Forelimb muscle (tissue), 1 donor: ENCODE results near the gene TFAP2E. TPM values are rescaled to one million over a fixed set of nuclear protein-coding genes. Genes with fewer than 3 reads are reported as not detected.
"Not testable (repeated sequence)": the region's sequence is repeated elsewhere in the genome, so short reads cannot be mapped to it uniquely, and the experiment has no call there.

Source experiments
- DNase-seq: peaks from one replicate; pipeline ENCODE4 v3.0.0-alpha.2; 2013; ENCODE audit warnings: low read depth
- polyA plus RNA-seq: library from polyadenylated mRNA; unstranded; fragments of 120-200 nt; gene quantifications from one replicate; pipeline ENCODE4 v1.2.1, GENCODE V29; 2013; ENCODE audit not compliant: insufficient read length

The TFAP2E gene
- polyA plus RNA-seq, 1 donor: 0.59 TPM

DNA sequence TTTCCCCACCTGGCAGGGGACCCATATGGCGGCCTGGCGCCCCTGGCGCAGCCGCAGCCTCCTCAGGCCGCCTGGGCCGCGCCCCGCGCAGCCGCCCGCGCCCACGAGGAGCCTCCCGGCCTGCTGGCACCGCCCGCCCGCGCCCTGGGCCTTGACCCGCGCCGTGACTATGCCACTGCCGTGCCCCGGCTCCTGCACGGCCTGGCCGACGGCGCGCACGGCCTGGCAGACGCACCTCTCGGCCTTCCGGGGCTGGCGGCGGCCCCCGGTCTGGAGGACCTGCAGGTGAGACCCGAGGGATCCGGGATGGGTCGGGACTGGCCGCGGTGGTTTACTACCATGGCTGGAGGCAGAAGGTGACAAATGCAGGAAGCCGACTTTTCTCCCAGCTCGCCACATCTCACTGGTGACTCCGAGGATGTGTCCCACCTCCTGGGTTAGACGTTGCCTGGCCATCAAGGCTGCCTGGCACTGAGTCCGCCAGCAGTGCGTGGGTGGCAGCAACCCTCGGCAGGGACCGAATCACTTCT is 1.1 kb downstream of the TFAP2E start:
- no peak for DNase-seq

- no peak for DNase-seq
These were observed 1.7 kb downstream of the TFAP2E start for GRCh38 chr1:35574655-35575415.

DNA sequence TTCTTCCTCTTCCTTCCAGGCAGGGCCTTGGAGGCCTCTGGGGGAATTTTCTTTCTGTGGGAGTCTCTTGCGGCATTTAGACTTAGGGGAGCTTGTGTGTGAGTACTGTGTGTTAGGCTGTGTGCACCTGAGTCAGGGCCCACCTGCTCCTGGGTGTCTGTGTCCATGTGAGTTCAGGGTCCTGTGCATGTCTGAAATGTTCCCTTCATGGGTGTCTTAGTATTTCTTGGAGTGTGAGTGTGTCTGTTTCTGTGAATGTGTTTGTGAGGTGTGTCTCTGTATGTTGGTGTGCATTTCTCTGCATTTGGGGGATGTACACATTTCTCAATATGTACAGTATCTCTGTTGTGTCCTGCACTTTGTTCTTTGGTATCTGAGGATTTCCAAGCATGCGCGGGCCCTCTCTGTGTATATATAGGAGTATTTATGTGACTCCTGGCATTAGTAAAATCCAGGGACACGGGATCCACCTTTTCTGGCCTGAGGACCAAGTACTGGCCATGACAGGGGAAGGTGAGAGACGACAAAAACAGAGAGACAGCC is 2.4 kb downstream of the TFAP2E start:
- DNase-seq: no peak

GRCh38 chr1:35576061-35576765 is 3.1 kb downstream of the TFAP2E start:
- DNase-seq: no peak

DNA sequence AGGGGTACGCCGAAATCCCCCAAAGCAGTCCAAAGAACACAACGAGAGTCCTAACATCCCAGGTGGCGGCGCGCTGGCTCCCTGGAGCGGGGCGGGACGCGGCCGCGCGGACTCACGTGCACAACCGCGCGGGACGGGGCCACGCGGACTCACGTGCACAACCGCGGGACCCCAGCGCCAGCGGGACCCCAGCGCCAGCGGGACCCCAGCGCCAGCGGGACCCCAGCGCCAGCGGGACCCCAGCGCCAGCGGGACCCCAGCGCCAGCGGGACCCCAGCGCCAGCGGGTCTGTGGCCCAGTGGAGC is 3.6 kb downstream of the TFAP2E start:
- not testable (repeated sequence) for DNase-seq

DNA sequence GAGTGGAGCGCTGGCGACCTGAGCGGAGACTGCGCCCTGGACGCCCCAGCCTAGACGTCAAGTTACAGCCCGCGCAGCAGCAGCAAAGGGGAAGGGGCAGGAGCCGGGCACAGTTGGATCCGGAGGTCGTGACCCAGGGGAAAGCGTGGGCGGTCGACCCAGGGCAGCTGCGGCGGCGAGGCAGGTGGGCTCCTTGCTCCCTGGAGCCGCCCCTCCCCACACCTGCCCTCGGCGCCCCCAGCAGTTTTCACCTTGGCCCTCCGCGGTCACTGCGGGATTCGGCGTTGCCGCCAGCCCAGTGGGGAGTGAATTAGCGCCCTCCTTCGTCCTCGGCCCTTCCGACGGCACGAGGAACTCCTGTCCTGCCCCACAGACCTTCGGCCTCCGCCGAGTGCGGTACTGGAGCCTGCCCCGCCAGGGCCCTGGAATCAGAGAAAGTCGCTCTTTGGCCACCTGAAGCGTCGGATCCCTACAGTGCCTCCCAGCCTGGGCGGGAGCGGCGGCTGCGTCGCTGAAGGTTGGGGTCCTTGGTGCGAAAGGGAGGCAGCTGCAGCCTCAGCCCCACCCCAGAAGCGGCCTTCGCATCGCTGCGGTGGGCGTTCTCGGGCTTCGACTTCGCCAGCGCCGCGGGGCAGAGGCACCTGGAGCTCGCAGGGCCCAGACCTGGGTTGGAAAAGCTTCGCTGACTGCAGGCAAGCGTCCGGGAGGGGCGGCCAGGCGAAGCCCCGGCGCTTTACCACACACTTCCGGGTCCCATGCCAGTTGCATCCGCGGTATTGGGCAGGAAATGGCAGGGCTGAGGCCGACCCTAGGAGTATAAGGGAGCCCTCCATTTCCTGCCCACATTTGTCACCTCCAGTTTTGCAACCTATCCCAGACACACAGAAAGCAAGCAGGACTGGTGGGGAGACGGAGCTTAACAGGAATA is 4.2 kb downstream of the TFAP2E start:
- DNase-seq: no peak

DNA sequence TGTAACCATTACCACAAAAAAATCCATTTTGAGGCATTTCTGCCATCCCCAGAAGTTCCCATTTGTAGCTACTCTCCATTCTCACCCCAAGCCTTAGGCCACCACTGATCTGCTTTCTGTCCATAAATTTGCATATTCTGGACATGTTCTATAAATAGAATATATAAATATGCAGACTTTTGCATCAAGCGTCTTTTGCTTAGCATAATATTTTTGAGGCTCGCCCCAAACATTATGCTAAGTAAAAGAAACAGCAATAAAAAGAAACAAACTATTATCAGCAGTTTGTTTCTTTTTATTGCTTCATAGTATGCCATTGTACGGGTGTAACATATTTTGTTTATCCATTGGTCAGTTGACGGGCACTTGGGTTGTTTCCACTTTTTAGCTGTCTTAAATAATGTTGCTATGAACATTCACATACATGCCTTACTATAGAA is 7.9 kb downstream of the TFAP2E start:
- no peak for DNase-seq

GRCh38 chr1:35581621-35582020 is 8.5 kb downstream of the TFAP2E start:
- DNase-seq: not testable (repeated sequence)

DNA sequence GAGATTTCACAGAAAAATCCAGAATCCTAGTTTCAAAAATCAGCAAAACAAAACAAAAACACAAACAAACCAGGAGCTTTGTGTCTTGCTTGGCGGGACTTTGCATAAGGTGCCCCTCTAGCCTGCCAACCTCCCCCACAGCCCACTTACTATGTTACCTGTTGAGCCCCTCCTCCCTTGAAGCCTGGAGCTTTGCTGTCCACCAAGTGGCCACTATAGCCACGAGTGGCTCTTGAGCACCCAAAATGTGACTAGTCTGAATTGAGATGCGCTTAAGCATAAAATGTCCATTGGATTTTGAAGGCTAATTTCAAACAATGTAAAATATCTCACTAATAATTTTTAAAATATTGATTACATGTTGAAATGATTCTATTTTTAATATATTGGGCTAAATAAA is 12.2 kb downstream of the TFAP2E start:
- DNase-seq: no peak

DNA sequence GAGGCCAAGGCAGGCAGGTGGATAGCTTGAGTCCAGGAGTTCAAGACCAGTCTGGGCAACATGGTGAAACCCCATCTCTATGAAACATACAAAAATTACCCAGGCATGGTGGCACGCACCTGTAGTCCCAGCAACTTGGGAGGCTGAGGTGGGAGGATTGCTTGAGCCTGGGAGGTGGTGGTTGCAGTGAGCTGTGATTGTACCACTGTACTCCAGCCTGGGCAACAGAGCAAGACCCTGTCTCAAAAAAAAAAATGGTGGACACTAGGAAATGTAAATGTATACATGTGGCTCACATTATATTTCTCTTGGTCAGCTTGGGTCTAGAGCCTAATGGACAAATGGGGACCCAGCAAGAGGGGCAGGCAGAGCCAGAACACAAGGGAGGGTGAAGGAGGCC is 12.7 kb downstream of the TFAP2E start:
- not testable (repeated sequence) for DNase-seq

GRCh38 chr1:35586808-35587207 is 13.7 kb downstream of the TFAP2E start:
- DNase-seq: no peak

DNA sequence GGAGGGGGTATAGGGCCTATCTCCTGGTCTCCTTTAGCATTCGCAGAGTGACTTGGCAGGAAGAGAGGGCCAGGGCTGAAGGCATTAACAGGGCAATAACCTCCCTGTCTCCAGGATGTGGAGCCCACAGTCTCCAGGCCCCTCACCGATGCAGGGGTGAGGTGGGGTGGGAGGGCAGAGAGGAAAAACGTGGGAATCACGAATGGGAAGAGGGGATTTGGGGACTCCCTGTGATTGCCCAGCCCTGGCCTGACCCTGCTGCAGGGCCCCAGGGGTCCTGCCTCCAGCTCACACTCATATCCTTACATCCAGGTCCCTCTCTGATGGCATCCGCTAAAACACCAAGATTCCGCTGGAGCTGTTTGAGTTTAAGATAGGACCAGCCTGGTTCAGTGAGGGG is 14.6 kb downstream of the TFAP2E start:
- DNase-seq: no peak

DNA sequence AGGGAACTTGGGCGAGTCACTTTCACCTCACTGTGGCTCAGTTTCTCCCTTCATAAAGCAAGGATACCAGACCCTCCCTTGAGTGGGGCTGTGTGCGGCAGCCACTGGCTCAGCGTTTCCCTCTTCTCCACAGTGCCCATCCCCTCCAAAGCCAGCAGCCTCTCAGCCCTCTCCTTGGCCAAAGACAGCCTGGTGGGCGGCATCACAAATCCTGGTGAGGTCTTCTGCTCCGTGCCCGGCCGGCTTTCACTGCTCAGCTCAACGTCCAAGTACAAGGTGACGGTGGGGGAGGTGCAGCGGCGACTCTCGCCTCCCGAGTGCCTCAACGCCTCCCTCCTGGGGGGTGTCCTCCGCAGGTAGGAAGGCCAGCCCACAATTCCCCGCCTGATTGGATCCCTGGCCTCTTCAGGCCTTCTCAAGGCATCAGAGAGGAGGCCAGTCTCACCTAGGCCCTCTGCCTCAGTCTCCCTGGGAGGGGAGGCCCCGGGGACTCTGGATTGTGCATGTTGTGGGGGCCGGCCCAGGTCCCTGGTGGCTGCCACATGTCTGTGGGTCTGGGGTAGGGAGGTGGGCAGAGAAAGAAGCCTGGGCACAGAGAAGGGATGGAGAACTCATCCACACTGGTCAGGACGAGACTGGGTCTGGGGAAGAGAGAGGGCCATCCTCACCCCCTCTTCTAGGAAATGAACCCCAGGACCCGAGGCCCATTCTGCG is 15.2 kb downstream of the TFAP2E start:
- DNase-seq: no peak

DNA sequence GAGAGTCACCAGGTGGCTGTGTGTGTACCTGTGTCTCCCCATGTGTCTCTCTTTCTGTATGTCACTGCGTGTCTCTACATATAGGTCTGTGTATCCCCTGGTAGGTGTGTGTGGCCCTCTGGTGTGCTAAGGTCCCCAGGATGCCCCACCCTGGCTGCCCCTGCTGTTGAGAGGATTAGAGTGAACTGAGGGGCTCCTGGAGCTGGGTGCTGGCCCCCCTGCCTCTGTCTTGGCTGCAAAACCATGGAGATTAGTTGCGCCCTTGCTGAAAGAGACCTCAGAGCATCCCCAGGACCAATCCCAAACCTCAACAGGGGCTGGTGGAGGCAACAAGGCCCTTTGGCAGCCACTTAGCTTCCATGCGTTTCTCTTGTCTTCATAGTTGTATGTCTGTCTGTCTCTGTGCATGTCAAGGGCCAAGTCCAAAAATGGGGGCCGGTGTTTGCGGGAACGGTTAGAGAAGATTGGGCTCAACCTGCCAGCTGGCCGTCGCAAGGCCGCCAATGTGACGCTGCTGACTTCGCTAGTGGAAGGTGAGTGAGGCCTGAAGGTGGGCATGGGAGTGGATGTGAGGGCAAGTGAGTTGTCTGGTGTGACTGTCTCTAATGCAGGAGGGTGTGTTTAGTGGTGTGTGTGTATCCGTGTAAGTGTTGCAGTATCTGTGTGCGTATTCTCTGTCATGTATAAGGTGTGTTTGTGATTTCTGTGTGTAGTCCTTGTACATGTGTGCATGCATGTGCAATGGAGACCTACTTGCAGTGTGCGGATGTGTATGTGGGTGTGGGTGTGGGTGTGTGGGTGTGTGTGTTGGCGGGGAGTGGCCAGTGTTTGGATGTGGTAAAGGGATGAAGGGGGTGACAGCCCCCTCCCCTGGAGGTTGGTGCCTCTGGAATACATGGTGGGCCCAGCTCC is 16.7 kb downstream of the TFAP2E start:
- no peak for DNase-seq

- DNase-seq: no peak
These were observed 17.4 kb downstream of the TFAP2E start for GRCh38 chr1:35590476-35591040.

DNA sequence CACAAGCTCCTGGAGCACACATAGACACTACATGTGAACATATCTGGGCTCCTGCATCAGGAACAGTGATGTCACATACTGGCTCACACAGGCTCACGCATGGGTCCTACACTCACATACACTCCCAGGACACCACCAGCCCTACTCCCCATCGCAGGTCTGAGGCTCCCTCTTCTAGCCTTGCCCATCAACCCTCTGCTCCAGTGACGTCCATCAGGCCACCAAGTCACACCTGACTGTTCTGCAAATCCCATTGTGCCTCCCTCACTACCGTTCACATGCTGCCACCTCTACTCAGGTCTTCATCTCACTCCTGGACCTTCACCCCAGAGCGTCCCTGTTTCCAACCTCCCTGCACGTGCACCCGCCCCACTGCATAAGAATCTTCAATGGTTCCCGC is 18.1 kb downstream of the TFAP2E start:
- no peak for DNase-seq

DNA sequence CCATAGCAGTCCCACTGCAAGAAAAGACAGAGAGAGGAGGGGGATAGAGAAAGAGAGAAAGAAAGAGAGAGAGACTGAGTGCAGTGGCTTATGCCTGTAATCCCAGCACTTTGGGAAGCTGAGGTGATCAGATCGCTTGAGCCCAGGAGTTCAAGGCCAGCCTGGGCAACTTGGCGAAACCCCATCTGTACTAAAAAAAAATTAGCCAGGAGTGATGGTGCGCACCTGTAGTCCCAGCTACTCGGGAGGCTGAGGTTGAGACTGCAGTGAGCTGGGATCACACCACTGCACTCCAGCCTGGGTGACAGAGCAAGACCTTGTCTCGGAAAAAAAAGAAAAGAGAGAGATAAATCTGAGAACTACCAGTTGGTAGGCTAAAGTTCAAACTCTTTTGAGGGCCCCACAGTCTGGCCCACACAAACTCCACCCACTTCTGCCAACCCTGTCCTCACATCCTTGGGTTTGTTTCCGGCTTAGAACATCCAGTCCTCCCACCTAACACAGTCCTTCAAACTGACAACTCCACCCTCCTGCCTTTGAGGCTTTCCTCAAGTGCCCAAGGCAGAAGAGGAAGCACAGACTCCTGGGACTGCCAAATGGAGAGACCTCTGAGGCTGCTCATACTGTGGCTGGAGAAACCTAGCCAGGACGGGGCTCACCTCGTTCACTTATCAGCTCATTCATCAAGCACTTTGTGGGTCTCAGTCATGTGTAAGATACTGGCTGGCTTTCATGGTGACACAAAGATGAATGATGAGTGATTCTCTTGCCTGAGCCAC is 20.1 kb downstream of the TFAP2E start:
- no peak for DNase-seq

DNA sequence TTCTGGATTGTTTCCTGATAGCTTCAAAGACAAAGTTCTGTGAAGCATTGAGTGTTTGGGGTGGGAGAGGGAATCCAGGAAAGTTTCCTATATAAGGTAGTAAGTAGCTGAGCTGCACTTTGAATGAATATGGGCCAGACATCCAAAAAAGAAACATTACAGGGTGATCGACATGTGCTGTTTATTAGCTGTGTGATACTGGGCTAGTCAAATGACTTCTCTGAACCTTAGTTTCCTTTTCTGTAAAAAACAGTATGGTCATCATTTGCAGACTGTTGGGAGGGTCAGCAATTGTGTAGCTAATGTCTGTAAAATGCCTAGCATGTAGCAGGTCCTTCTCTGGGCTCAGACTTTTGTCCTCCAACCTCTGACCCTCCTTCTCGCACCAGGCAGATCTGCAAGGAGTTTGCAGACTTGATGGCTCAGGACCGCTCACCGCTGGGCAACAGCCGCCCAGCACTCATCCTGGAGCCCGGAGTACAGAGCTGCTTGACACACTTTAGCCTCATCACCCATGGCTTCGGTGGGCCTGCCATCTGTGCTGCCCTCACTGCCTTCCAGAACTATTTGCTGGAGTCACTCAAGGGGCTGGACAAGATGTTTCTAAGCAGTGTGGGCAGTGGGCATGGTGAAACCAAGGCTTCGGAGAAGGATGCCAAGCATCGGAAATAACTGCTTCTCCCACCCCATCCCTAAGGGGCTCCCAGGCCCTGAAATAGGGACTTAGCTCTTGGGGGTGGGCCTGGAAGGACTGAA is 21.1 kb downstream of the TFAP2E start:
- no peak for DNase-seq
